ENCODE results near the gene DCBLD1. TPM values are rescaled to one million over a fixed set of nuclear protein-coding genes. Genes with fewer than 3 reads are reported as not detected.

Gene DCBLD1
- total RNA-seq, 1 donor from 2014 or later, result 7.5 TPM

GRCh38 chr6:117497237-117497636, 14.8 kb downstream of the DCBLD1 start:
- Histone ChIP-seq H3K36me3 (no peaks in the 10 kb centered on the region), H3F3A (ENCODE audit: low read depth) (no peaks in the 10 kb centered on the region), H4K20me1 (ENCODE audit: low read depth) (no peaks in the 10 kb centered on the region), H3K9ac (no peak overlapping the region), H3K4me1 (no peaks in the 10 kb centered on the region), H3K79me2 (ENCODE audit: low read depth) (no peaks in the 10 kb centered on the region), H3K4me3 (no peak overlapping the region), H3K27me3 (no peaks in the 10 kb centered on the region), H3K4me2 (no peak overlapping the region), H3K27ac (no peak overlapping the region), H2AFZ (replicated peaks) (no peak overlapping the region), H3K9me3 (ENCODE audit: low read depth) (no peaks in the 10 kb centered on the region)
- Mint-ChIP-seq H3K27me3 (ENCODE audit: insufficient read depth, low read depth) (peaks cover 6% of the 10 kb centered on the region), H3K27ac (no peak overlapping the region), H3K36me3 (no peaks in the 10 kb centered on the region), H3K9me3 (no peaks in the 10 kb centered on the region), H3K4me1 (no peaks in the 10 kb centered on the region), H3K4me3 (no peak overlapping the region)
- TF ChIP-seq EZH2 (IDR thresholded peaks at IDR 0.05) (no peak), EZH2phosphoT487 (IDR thresholded peaks at IDR 0.05) (no peak)
- TF ChIP-seq, protein P1, sequence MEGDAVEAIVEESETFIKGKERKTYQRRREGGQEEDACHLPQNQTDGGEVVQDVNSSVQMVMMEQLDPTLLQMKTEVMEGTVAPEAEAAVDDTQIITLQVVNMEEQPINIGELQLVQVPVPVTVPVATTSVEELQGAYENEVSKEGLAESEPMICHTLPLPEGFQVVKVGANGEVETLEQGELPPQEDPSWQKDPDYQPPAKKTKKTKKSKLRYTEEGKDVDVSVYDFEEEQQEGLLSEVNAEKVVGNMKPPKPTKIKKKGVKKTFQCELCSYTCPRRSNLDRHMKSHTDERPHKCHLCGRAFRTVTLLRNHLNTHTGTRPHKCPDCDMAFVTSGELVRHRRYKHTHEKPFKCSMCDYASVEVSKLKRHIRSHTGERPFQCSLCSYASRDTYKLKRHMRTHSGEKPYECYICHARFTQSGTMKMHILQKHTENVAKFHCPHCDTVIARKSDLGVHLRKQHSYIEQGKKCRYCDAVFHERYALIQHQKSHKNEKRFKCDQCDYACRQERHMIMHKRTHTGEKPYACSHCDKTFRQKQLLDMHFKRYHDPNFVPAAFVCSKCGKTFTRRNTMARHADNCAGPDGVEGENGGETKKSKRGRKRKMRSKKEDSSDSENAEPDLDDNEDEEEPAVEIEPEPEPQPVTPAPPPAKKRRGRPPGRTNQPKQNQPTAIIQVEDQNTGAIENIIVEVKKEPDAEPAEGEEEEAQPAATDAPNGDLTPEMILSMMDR (IDR thresholded peaks at IDR 0.05), result no peak
- no peak for DNase-seq (ENCODE audit: low spot score)

DNA sequence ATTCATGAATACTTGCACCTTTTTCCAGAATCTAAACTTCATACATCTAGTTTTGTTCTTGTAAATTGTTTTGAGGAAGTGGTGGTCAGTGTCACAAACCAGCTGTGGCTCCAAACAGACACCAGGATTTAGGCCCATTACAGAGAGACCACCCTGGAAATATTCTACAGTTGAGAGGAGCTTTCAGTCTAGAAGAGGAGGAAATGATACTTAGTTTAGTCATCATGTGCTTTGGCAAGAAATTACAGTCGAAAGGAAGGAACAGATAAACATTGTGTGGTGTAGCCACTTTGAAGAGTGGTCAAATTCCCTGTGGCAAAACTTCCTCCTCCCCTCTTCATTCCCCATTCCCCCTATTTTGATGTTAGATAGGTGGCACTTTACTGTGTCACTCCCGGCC, 15.7 kb downstream of the DCBLD1 start:
- Histone ChIP-seq H3K79me2 (ENCODE audit: low read depth) (no peaks in the 10 kb centered on the region), H3K4me3 (no peak overlapping the region), H4K20me1 (ENCODE audit: low read depth) (no peaks in the 10 kb centered on the region), H3K4me1 (no peaks in the 10 kb centered on the region), H3K36me3 (no peaks in the 10 kb centered on the region), H3K4me2 (no peak overlapping the region), H3K9ac (no peak overlapping the region), H3K27me3 (no peaks in the 10 kb centered on the region), H2AFZ (replicated peaks) (no peak overlapping the region), H3K9me3 (ENCODE audit: low read depth) (no peaks in the 10 kb centered on the region), H3K27ac (no peak overlapping the region), H3F3A (ENCODE audit: low read depth) (no peaks in the 10 kb centered on the region)
- H3K27me3 Mint-ChIP-seq (ENCODE audit: insufficient read depth, low read depth), result peaks cover 6% of the 10 kb centered on the region
- no peak overlapping the region for H3K4me3 Mint-ChIP-seq
- no peaks in the 10 kb centered on the region for H3K36me3 Mint-ChIP-seq
- DNase-seq (ENCODE audit: low spot score), result no peak
- H3K27ac Mint-ChIP-seq, result no peak overlapping the region
- no peaks in the 10 kb centered on the region for H3K4me1 Mint-ChIP-seq
- TF ChIP-seq EZH2 (IDR thresholded peaks at IDR 0.05) (no peak), EZH2phosphoT487 (IDR thresholded peaks at IDR 0.05) (no peak)
- TF ChIP-seq, protein P1 (IDR thresholded peaks at IDR 0.05), result no peak
- no peaks in the 10 kb centered on the region for H3K9me3 Mint-ChIP-seq

DNA sequence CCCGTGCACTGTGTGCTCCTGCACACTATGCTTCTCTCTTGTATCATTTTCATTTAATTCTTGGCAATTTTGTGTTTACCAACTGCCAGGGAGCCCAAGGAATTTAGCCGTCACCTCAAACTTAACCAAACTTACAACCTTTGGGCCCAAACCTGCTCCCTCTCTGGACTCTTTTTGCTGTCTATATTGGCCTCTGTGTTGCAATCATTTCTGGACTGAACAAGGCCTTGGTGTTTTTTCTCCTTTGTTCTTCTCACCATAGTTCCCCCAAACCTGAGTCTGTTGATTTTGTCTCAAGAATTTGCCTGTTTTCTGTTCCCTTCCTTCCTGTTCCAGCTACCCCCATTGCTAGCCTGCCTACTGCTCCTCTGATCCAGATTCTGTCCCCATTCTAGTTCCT, 19.2 kb downstream of the DCBLD1 start:
- Histone ChIP-seq H3K4me1 (peaks cover 11% of the 10 kb centered on the region), H3F3A (ENCODE audit: low read depth) (no peaks in the 10 kb centered on the region), H3K9ac (no peak overlapping the region), H3K4me2 (no peak overlapping the region), H3K9me3 (ENCODE audit: low read depth) (no peaks in the 10 kb centered on the region), H3K79me2 (ENCODE audit: low read depth) (no peaks in the 10 kb centered on the region), H3K4me3 (no peak overlapping the region), H3K27me3 (no peaks in the 10 kb centered on the region), H3K27ac (no peak overlapping the region), H2AFZ (replicated peaks) (no peak overlapping the region), H4K20me1 (ENCODE audit: low read depth) (no peaks in the 10 kb centered on the region), H3K36me3 (no peaks in the 10 kb centered on the region)
- TF ChIP-seq, protein P1 (IDR thresholded peaks at IDR 0.05), result no peak
- TF ChIP-seq EZH2phosphoT487 (IDR thresholded peaks at IDR 0.05) (no peak), EZH2 (IDR thresholded peaks at IDR 0.05) (no peak)
- H3K27me3 Mint-ChIP-seq (ENCODE audit: insufficient read depth, low read depth), result peaks cover 2% of the 10 kb centered on the region
- no peak overlapping the region for H3K27ac Mint-ChIP-seq
- no peak overlapping the region for H3K4me3 Mint-ChIP-seq
- no peak for DNase-seq (ENCODE audit: low spot score)
- H3K9me3 Mint-ChIP-seq, result no peaks in the 10 kb centered on the region
- H3K4me1 Mint-ChIP-seq, result peaks cover 15% of the 10 kb centered on the region
- no peaks in the 10 kb centered on the region for H3K36me3 Mint-ChIP-seq

Data from neural progenitor cell (in vitro differentiated cells).